Right lung (tissue), 5 donors: Measurements from ENCODE around the gene DNAJB8. TPM values are rescaled to one million over a fixed set of nuclear protein-coding genes. Genes with fewer than 3 reads are reported as not detected.

Source experiments
- polyA plus RNA-seq, 5 donors: library from polyadenylated mRNA; unstranded; fragments of 120-200 nt; gene quantifications; one replicate each; pipeline versions ENCODE4 v1.2.1 to v1.2.3, GENCODE V29; 2013; ENCODE audit warnings: inconsistent platforms in 1 of 5, low replicate concordance in 1 of 5; ENCODE audit not compliant: insufficient read length in 5 of 5, insufficient read depth in 1 of 5

The DNAJB8 gene
- polyA plus RNA-seq, 5 donors, result not detected

Other genes with a start within 250 kb of the DNAJB8 start
- 10 to 100 TPM in 3 of 5 donors, 1 to 10 TPM in 2; 7.9 to 14.6 (median 11.0) TPM for gene GATA2, start 26.3 kb upstream of the DNAJB8 start, polyA plus RNA-seq
- 100 to 1,000 TPM; 141 to 153 (median 152) TPM for gene RPN1, start 183.9 kb upstream of the DNAJB8 start, polyA plus RNA-seq